Psoas muscle (tissue), 8 donors: ENCODE measurements around the gene APBB1IP. TPM values are rescaled to one million over a fixed set of nuclear protein-coding genes. Genes with fewer than 3 reads are reported as not detected.

ENCODE experiments used
- ATAC-seq, 4 donors: fragments of 200-7000 bp; cut with Tn5 transposase; one replicate each; pipeline ENCODE4 v1.9.1; 2020; ENCODE audit warnings: moderate library complexity in 3 of 4, mild to moderate bottlenecking in 2 of 4
- DNase-seq, 2 donors: peaks; one replicate each; pipeline ENCODE4 v3.0.0-alpha.2; 2020
- H3K27ac ChIP-seq: fragments of 200-600 bp; one replicate; pipeline ENCODE4 v1.8.0; 2022
- H3K27me3 ChIP-seq, 3 donors: fragments of 200-600 bp in 1 of 3; one replicate each; pipeline versions ENCODE4 v1.6.1 to v1.8.0; 2013 to 2022; ENCODE audit warnings: low read length in 2 of 3, mild to moderate bottlenecking in 2 of 3, moderate library complexity in 1 of 3; ENCODE audit not compliant: insufficient read depth in 3 of 3
- H3K36me3 ChIP-seq, 2 donors: fragments of 200-600 bp in 1 of 2; one replicate each; pipeline versions ENCODE4 v1.6.1 to v1.8.0; 2013 to 2022; ENCODE audit warnings: low read depth in 1 of 2, mild to moderate bottlenecking in 1 of 2, moderate library complexity in 1 of 2; ENCODE audit not compliant: insufficient read depth in 1 of 2
- H3K4me1 ChIP-seq: fragments of 200-600 bp; one replicate; pipeline ENCODE4 v1.8.0; 2022
- H3K4me3 ChIP-seq: fragments of 200-600 bp; one replicate; pipeline ENCODE4 v1.8.0; 2022; ENCODE audit warnings: mild to moderate bottlenecking
- H3K9me3 ChIP-seq: fragments of 200-600 bp; one replicate; pipeline ENCODE4 v1.8.0; 2022
- CTCF ChIP-seq: fragments of 200-600 bp; IDR thresholded peaks from one replicate; pipeline ENCODE4 v1.8.0; 2022; ENCODE audit warnings: antibody characterized with exemption
- WGBS, 3 donors: extraction: QIAGEN DNeasy Blood & Tissue Kit; methylation state at CpG; one replicate each; pipeline versions ENCODE4 v1.1.6 to v1.1.7; 2013; 5-methylcytosine and 5-hydroxymethylcytosine counted together
- intact Hi-C, 2 donors: fragments of 100-400 bp; cut with DNase I; formaldehyde crosslinking; loops; one replicate each; pipeline versions ENCODE4 v1.11.0 to v1.14.2; 2022
- polyA plus RNA-seq, 3 donors: library from polyadenylated mRNA; stranded (reverse); fragments of 200-250 nt; gene quantifications; one replicate each; pipeline ENCODE4 v1.2.3, GENCODE V29; 2013
- total RNA-seq, 4 donors: library from RNA; stranded (reverse); fragmentation: NEBNext Ultra II Directional in 2 of 4; extraction: Animal tissue kit (Norgen Biotek cat#: 25700) in 2 of 4; gene quantifications; one replicate each; pipeline versions ENCODE4 v1.2.1 to v1.2.4, GENCODE V29; 2021 to 2023
- donor health status: healthy with polysubstance abuse.
- donor health status: DM: no; HTN: no; CAD: no; lungs with moderate emphysema.
- donor health status: Bipolar disorder and iron deficiency.
- donor health status: healthy.
- donor health status: DM: yes; HTN: yes; CAD: no.
- donor health status: DM: no; HTN: no; CAD: no.
- donor health status: DM: no; HTN: no; CAD: no.
- donor health status: DM: yes; HTN: yes; CAD: no.

APBB1IP gene
- total and polyA plus RNA-seq, 7 donors: 0.25 to 2.8 (median 0.86) TPM

GRCh38 chr10:26448706-26449435 lies 10.7 kb downstream of the APBB1IP start:
- Histone ChIP-seq H3K9me3 (no peaks in the 10 kb centered on the region), H3K4me3 (no peak overlapping the region), H3K27ac (no peak overlapping the region), H3K4me1 (no peaks in the 10 kb centered on the region), H3K27me3 (no peaks in the 10 kb centered on the region), H3K36me3 (no peaks in the 10 kb centered on the region)
- no peak for ATAC-seq
- 74 to 79% (median 76%) methylated on average over 8 of the region's 8 CpGs for WGBS, 3 donors
- intact Hi-C loops: no loop called here
- no peak for DNase-seq
- no peak for TF ChIP-seq CTCF

GRCh38 chr10:26449726-26450125 lies 11.6 kb downstream of the APBB1IP start:
- Histone ChIP-seq H3K9me3 (no peaks in the 10 kb centered on the region), H3K4me1 (no peaks in the 10 kb centered on the region), H3K27me3 (no peaks in the 10 kb centered on the region), H3K27ac (no peak overlapping the region), H3K36me3 (no peaks in the 10 kb centered on the region), H3K4me3 (no peak overlapping the region)
- DNase-seq (no peak), ATAC-seq (no peak)
- intact Hi-C loops: no loop called here
- 63 to 76% (median 68%) methylated on average over 3 of the region's 3 CpGs for WGBS, 3 donors
- no peak for TF ChIP-seq CTCF

DNA sequence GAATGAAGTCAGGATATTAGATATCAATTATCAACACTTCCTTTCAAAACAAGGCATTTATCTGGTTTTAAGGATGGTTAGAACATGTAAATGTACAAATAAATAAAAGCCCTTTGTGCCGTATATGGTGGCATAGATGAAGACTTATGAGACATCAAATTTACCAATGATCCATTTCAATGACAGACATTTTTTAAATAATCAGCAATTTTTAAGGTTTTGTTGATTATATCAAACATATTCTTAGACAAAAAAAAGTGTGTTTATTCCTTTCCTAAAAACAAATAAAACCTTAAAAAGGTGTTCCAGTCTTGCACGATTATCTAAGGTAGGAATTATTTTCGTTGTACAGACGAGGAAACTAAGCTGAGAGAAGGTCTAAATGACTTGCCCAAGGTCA lies 13.8 kb downstream of the APBB1IP start:
- intact Hi-C loops: no loop called here
- Histone ChIP-seq H3K4me3 (no peak overlapping the region), H3K9me3 (no peaks in the 10 kb centered on the region), H3K36me3 (no peaks in the 10 kb centered on the region), H3K4me1 (no peaks in the 10 kb centered on the region), H3K27me3 (no peaks in the 10 kb centered on the region), H3K27ac (no peak overlapping the region)
- no peak for DNase-seq
- no peak for TF ChIP-seq CTCF
- ATAC-seq: no peak
- 35 to 58% (median 36%) methylated on average over 4 of the region's 4 CpGs for WGBS, 3 donors

GRCh38 chr10:26453850-26454249 lies 15.7 kb downstream of the APBB1IP start:
- Histone ChIP-seq H3K27ac (no peak overlapping the region), H3K27me3 (no peaks in the 10 kb centered on the region), H3K4me1 (no peaks in the 10 kb centered on the region), H3K36me3 (no peaks in the 10 kb centered on the region), H3K9me3 (no peaks in the 10 kb centered on the region), H3K4me3 (no peak overlapping the region)
- ATAC-seq (no peak), DNase-seq (no peak)
- intact Hi-C loops: no loop called here
- 66 to 89% (median 80%) methylated on average over 2 of the region's 2 CpGs for WGBS, 3 donors
- TF ChIP-seq CTCF: no peak

GRCh38 chr10:26454891-26455290 lies 16.8 kb downstream of the APBB1IP start:
- H3K4me1 ChIP-seq: no peaks in the 10 kb centered on the region
- H3K4me3 ChIP-seq: no peak overlapping the region
- intact Hi-C loops: no loop called here
- H3K36me3 ChIP-seq: no peaks in the 10 kb centered on the region
- WGBS, 3 donors: 83 to 86% (median 84%) methylated on average over 2 of the region's 2 CpGs
- no peak for ATAC-seq
- TF ChIP-seq CTCF: no peak
- H3K27ac ChIP-seq: no peak overlapping the region
- DNase-seq: no peak
- no peaks in the 10 kb centered on the region for H3K27me3 ChIP-seq
- H3K9me3 ChIP-seq: no peaks in the 10 kb centered on the region
